IPS DF 19.7 (cell line): ENCODE measurements around the gene PEX6.

Experiments used
- DNase-seq: peaks from one replicate; pipeline ENCODE4 v3.0.0-alpha.2; 2013; ENCODE audit warnings: low read depth, low spot score

The PEX6 gene

GRCh38 chr6:42933205-42933604 is 45.8 kb downstream of the PEX6 start:
- DNase-seq: no peak

- DNase-seq: no peak
Observed at GRCh38 chr6:42932412-42932811, 46.6 kb downstream of the PEX6 start.

- DNase-seq: no peak
Observed at GRCh38 chr6:42929821-42930360, 49.1 kb downstream of the PEX6 start.

- DNase-seq: peak; percentile 97
Observed at GRCh38 chr6:42928986-42929820, 49.8 kb downstream of the PEX6 start, which contains the start of gene CNPY3. CNPY3 (plus strand) TSS chr6:42929480; CDS start chr6:42929571, 91 bp downstream.

GRCh38 chr6:42925248-42925857 is 53.6 kb downstream of the PEX6 start:
- DNase-seq: no peak

- DNase-seq: no peak
Observed at GRCh38 chr6:42923666-42924065, 55.3 kb downstream of the PEX6 start.

- no peak for DNase-seq
Observed at GRCh38 chr6:42921801-42922200, 57.2 kb downstream of the PEX6 start.

- DNase-seq: no peak
Observed at GRCh38 chr6:42916288-42916687, 62.7 kb downstream of the PEX6 start.

GRCh38 chr6:42915732-42916131 is 63.2 kb downstream of the PEX6 start, which contains the start of gene PTCRA:
PTCRA (plus strand) TSS chr6:42916053; CDS start chr6:42916070, 17 bp downstream.
- no peak for DNase-seq

GRCh38 chr6:42914546-42914945 is 64.4 kb downstream of the PEX6 start:
- DNase-seq: no peak
